Activated CD4-positive, alpha-beta T cell treated with anti-CD3 and anti-CD28 coated beads, Interleukin-2, amount 50 U/mL, for 24 hours (primary cell): ENCODE measurements around the gene LRPAP1.

Experiments used
- DNase-seq, 2 donors: peaks; one replicate each; pipeline ENCODE4 v3.0.0-alpha.2; 2020; ENCODE audit warnings: low read depth in 1 of 2, low spot score in 1 of 2

Gene LRPAP1

GRCh38 chr4:3501825-3502425 is 30.3 kb downstream of the LRPAP1 start:
- DNase-seq: no peak

GRCh38 chr4:3501126-3501824 is 30.9 kb downstream of the LRPAP1 start:
- no peak for DNase-seq

- no peak for DNase-seq
These were observed 31.6 kb downstream of the LRPAP1 start for GRCh38 chr4:3500634-3501101.

- no peak for DNase-seq
These were observed 32.1 kb downstream of the LRPAP1 start for GRCh38 chr4:3500111-3500510.

GRCh38 chr4:3499710-3500109 is 32.5 kb downstream of the LRPAP1 start:
- DNase-seq: no peak

GRCh38 chr4:3498901-3499510 is 33.2 kb downstream of the LRPAP1 start:
- no peak for DNase-seq

GRCh38 chr4:3498407-3498806 is 33.8 kb downstream of the LRPAP1 start:
- no peak for DNase-seq

- no peak for DNase-seq
These were observed 34.5 kb downstream of the LRPAP1 start for GRCh38 chr4:3497523-3498389.

- DNase-seq: no peak
These were observed 35.1 kb downstream of the LRPAP1 start for GRCh38 chr4:3497095-3497494.

GRCh38 chr4:3496021-3496420 is 36.2 kb downstream of the LRPAP1 start:
- DNase-seq: no peak

- no peak for DNase-seq
These were observed 36.8 kb downstream of the LRPAP1 start for GRCh38 chr4:3495204-3495975.

GRCh38 chr4:3494462-3494871 is 37.8 kb downstream of the LRPAP1 start:
- DNase-seq: no peak

GRCh38 chr4:3493720-3494461 is 38.3 kb downstream of the LRPAP1 start:
- DNase-seq: no peak

- no peak for DNase-seq
These were observed 39.2 kb downstream of the LRPAP1 start for GRCh38 chr4:3492741-3493719.

GRCh38 chr4:3491681-3492405 is 40.4 kb downstream of the LRPAP1 start:
- no peak for DNase-seq

GRCh38 chr4:3489451-3489962 is 42.7 kb downstream of the LRPAP1 start:
- no peak for DNase-seq

GRCh38 chr4:3488820-3489219 is 43.4 kb downstream of the LRPAP1 start:
- no peak for DNase-seq

- no peak for DNase-seq
These were observed 44.4 kb downstream of the LRPAP1 start for GRCh38 chr4:3487861-3488260.
